SIG-M5 treated with dmso at 0.1 percent for 504 hours (cell line): ENCODE measurements around the gene HBG1.

ENCODE experiments used
- DNase-seq: peaks from one replicate; lab custom pipeline; 2025; ENCODE audit not compliant: unreplicated experiment; lab: John Stamatoyannopoulos, UW

HBG1 gene

DNA sequence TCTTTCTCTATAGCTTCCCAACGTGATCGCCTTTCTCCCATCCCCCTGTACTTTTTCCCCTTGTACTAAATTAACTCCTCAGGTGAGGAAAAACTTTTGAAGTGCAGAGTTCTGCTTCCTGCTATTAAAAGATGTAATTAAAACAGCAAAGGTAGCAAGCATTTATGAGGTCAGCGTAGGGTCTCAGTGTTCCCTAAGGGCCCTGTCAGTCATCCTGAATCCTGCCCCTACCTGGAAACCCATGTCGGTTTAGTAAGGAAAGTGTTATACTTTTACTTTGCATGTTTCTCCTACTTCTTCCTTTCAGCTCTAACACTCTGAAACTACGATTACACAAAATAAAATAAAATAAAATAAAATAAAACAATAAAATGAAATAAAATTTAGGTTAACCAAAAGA, 21.5 kb downstream of the HBG1 start:
- DNase-seq = no peak

GRCh38 chr11:5227681-5228080, 22.0 kb downstream of the HBG1 start:
- DNase-seq = no peak

GRCh38 chr11:5226732-5227310, 22.8 kb downstream of the HBG1 start, which contains the start of gene HBB:
Gene HBB (minus strand): TSS chr11:5227071. CDS start chr11:5227021, 50 bp downstream.
- DNase-seq = no peak

- DNase-seq = no peak
Measured at GRCh38 chr11:5225480-5225871, 24.2 kb downstream of the HBG1 start.

- DNase-seq = no peak
Measured at GRCh38 chr11:5224538-5225479, 24.8 kb downstream of the HBG1 start.

DNA sequence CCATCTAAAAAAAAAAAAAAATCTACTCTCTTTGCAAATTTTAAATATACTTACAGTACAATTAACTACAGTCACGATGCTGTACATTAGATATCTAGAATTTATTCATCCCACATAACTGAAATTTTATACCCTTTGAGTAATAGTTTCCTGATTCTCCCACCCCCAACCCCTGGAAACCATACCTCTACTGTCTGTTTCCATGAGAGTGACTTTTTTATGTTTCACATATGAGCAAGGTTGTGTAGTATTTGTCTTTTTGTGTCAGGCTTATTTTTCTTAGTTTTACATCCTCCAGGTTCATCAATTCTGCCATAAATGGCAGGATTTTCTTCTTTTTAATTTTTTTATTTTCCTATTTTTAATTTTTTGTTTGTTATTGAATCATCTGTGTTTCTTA, 26.0 kb downstream of the HBG1 start:
- no peak for DNase-seq

DNA sequence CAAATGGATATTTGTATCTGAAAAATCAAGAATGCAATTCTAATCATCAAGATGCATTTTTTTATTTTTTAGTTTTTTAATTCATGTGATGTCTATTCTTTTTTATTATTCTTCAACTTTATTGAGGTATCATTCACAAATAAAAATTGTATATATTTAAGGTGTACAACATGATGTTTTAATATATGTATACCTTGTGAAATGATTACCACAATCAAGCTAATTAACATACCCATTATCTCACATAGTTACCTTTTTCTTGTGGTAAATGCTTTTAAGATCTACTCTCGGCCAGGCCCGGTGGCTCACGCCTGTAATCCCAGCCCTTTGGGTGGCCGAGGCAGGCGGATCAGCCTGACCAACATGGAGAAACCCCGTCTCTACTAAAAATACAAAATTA, 26.5 kb downstream of the HBG1 start:
- DNase-seq = no peak

DNA sequence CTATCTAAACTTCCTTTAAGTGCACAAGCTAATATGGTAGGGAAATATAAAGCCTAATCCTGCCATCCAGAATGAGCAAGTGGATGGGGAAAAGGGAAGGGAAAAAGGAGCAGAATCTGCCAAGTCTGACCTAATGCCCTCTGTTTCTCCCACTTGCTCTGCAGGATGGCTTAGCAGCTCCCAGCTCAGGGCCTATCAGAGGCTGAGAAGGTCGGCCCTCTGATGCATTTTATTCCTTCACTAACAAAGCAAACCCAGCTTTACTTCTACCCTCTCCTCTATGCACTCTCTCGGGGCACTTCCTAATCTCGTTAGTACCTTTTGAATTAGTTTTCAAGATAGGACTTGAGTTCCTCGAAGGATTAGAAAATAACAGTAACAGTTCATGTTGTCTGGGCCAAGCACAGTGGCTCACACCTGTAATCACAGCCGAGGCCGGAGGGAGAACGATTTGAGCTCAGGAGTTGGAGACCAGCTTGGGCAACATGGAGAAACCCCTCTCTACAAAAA, 39.2 kb downstream of the HBG1 start:
- no peak for DNase-seq

DNA sequence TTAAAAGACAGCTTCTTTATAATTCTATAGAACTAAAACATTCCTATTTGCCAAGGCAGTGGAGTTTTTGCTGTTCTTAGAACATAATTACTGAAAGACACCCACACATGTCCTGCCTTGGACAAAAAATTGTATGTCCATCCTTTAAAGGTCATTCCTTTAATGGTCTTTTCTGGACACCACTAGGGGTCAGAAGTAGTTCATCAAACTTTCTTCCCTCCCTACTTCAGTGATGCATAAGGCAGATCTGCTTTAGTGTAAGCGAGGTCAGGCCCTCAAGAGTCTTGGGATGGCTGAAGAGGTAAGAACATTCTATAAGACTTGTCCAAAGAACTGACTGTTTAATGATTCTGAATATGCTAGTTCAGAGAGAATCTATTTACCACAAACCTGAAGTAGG, 44.9 kb downstream of the HBG1 start:
- no peak for DNase-seq

DNA sequence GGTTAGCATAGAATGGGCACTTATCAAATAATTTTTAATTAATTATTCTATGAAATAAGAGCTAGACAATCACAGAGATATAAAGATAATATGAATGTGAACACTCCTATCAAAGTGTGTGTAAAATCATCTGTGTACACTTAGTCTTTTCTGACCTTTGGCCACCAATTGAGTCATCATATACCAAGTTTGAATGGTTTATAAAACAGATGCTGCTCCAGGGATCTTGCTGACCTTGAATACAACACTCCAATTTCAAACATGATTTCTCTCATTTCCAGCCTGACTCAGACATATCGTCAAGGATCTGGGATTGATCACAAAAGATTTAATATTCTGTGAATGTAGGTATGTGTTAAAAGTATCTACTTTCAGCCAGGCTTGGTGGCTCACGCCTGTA, 46.3 kb downstream of the HBG1 start:
- DNase-seq = no peak

DNA sequence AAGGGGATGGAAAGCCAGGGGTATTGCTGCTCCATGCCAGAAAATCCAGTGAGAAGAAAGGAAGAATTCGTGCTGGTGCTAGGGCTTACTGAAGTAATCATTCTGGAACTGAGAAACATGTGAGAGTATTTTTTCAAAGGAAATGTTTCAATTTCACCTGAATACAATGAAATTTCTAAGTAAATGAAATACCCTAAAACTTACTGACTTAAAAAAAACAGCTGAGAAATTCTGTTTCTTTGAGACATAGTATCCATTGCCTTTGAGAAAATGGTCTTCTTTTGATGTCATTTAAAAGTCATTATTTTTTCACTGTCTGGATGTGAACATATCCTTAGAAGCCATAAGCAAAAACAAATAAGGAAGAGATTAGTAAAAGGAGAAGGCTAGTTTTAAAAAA, 49.1 kb downstream of the HBG1 start, which contains the start of gene OR51V1:
OR51V1 (minus strand) TSS at position 101 of the 400 bp plus-strand sequence; CDS start at position 101, 0 bp downstream.
- DNase-seq = no peak

- DNase-seq = no peak
Measured at GRCh38 chr11:5198285-5198684, 51.4 kb downstream of the HBG1 start.
